Measurements from ENCODE around the gene NEDD4L.

The NEDD4L gene

DNA sequence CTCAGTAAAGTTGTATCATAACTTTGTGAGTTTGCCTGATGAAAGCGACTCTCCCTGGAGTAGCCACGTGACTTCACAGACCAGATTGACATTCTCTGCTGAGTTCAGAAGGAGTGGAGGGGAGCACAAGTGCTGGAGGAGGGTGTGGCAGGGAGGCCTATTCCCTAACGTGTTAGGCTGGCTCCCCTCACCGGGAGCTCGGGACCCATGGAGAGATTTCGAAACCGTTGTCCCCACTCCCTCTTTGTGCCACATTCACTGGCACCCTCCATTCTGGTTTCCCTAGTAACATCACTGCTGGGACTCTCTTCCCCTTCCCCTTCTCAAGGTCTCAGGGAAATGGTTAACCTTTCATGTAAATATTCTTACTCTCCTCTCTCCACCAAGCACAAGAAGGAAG is 304.9 kb downstream of the NEDD4L start:
- DNase-seq (ENCODE audit: low spot score): no peak

DNA sequence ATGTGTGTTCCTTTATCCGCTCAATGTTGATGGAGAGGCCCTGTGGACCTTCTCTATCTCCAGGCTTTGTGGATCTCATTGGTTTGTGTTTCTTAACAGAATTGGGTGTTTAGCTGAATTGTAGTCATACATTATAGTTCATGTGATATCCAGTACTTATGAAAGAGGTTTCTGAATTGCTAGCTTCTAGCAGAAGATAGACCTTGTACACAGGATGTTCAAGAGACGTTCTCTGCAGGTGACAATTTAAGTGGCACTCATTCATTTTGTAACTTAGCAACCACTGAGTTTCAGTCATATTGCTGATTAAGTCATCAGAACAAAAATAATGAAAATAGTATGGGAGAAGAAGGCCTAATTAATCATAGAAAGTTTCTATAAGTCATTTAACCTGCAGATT is 305.6 kb downstream of the NEDD4L start:
- DNase-seq (ENCODE audit: low spot score): no peak

DNA sequence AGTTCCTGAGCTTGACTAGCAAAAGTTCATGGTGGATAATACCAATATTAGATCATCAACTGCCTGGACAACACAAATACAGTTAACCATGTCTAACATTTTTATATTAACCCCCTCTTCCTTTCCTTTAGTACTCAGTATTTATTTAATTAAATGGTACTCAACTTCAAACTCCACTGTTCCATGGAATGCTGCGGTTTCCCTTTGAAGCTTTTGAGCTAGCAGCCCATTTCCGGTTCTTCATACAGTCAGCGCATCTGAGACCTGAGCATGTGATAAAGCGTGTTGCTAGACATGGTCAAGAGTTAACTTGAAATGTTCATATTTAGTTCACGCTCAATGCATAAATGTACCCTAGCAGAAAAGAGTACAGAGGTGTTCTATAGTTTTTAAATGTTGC is 306.5 kb downstream of the NEDD4L start:
- DNase-seq (ENCODE audit: low spot score): no peak

DNA sequence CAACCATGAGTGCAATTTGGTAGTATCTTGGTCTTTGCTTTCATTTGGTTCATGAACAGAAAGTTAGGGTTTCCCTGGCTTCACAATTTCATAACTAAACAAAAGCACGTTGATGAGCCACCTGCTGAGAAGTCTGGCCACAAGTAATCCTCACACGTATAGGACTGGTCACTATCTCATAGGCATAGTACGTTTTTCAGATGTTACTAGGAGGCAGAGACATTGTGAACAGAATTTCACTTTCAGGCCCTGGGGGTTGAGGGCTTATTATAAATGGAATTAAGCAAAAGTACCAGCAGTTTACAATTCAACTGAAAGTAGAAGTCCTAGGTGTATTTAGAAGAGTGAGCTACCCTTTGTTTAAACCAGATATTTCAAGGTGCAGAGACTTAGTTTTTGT is 307.8 kb downstream of the NEDD4L start:
- no peak for DNase-seq (ENCODE audit: low spot score)

DNA sequence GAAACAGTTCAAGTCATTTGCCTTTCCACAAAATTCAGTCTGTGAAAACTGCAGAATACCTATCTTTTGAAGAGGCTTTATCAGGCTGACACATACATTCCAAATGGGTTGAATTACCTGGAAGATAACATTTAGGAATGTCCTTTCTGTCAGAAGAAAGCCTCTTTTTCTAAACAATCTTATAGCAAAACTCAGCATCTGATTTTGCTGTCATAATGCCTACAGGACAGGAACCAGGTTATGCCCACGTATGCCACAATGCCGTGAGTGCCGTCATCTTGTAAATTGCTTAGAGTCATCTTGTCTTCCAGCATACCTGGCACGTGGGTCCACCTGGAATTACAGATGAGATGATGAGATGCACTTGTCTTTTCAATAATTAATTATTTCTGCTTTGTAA is 309.6 kb downstream of the NEDD4L start:
- DNase-seq (ENCODE audit: low spot score): no peak

DNA sequence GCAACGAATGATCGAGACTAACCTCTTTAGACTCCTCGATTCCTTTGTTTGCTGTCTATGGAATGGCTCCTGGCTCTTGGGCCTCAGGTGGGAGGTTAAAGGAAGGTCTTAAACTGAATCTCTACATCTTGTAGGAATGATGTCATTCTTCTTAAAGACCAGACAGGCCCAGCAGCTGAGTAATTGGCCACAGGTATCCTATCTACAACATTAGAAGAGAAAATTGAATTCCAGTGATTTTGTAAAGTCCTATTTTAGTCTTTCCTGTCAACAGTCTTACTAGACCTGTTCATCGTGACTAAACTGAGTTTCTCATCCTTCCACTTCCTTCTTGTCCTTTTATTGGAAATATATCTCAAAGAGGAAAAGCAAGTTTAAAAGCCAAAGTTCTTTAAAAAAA is 310.0 kb downstream of the NEDD4L start:
- DNase-seq (ENCODE audit: low spot score): no peak

DNA sequence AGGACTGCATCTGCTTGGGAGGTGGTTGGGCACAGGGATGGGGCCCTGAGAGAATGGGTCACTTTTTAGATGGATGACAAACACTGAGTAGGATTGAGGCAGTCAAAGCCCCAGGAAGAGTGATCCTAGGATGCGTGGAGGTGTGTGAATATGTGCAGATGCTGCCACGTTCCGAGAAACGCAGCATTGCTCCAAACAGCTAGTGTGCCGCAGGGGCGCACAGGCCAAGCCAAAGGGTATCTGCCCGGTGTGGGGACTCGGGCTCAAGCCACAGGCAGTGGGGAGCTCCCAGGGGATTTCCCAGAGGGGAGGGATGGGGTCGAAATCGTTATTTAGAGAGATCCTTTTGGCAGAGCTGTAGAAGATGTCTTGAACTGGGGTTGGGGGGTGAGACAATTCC is 310.8 kb downstream of the NEDD4L start:
- DNase-seq (ENCODE audit: low spot score): no peak

DNA sequence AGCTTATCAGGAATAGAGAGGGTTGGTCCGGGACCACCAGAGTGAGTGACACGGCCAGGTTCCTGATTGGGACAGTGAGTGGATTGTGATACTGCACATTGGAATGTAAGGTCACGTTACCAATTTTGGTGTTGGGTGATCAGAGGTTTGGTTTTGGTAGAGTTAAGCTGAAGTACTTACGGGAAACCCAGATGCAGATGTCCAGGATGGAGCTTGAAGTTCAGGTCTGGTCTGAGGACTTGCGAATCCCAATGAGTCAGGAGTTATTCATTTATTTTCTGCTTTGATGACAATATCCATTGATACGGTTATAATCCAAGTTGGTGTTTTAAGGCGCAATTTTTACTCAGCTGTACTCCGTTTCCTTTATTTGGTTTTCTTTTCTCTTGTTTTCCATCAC is 311.2 kb downstream of the NEDD4L start:
- DNase-seq (ENCODE audit: low spot score): no peak

DNA sequence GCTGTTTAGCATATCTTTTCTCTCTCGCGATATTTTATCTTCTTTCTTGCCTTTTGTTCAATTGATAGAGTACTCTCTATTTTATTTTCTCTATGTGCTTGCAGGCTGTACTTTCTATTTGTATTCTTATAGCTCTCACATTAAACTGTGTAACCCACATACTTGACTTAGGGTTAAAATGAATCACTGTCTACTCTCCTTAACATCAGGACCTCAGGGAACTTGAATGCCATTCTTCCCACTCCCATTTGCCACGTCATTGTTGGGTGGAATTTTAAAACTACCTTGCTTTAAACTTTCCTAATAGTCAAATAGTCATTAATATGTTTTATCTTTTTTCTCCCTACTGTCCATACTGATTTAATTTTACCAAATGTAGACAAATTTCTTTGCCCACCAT is 315.2 kb downstream of the NEDD4L start:
- DNase-seq (ENCODE audit: low spot score): no peak

DNA sequence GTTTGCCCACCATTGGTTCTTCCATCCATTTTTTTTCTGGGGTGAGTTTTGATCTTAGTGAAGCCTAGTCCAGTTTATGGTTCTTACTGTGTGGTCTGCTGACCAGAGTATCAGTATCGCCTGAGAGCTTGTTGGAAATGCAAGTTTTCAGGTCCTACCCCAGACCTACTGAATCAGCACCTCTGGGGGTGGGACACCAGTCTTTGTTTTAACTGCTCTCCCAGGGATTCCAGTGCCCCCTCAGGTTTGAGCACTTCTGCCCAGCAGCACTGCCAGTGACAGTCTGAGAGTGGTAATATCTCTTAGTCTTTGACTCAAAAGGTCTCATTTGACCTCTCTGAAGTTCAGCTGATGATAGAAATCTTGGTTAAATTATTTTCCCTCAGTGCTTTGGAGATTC is 315.6 kb downstream of the NEDD4L start:
- no peak for DNase-seq (ENCODE audit: low spot score)

DNA sequence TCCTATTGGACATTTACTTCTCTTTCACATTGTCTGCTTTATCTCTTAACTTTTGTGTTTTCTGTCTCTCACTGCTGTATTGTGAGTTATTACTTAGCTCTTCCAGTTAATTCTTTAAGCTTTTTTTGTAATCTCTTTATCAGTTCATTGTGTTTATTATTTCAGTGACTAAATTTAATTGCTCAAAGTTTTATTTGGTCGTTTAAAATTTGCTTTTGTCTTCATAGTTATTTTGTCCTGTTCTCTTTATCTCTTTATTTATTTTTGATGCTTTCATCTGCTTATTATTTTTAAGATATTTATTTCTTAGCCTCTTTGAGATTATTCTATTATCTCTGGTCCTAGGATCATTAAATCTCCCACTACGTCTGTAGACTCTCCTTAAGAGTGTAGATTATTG is 316.3 kb downstream of the NEDD4L start:
- no peak for DNase-seq (ENCODE audit: low spot score)

DNA sequence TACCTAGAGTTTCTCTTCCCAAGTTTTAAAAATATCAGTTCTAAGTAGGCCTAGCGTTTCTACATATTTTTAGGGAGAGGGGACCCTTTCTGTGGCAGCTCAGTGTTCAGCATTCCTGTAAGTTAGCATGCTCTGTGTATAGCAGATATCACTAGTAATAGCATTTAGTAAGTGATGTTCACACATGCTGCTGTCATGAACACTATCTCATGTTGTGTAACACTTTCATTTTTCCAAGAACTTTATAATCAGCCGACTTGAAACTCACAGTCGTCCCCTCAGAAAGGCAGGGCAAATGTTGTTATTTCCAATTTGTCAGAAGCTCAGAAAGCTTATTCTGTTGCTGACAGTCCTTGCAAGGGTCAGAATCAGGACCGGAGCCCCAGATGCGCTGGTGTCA is 317.2 kb downstream of the NEDD4L start:
- no peak for DNase-seq (ENCODE audit: low spot score)

DNA sequence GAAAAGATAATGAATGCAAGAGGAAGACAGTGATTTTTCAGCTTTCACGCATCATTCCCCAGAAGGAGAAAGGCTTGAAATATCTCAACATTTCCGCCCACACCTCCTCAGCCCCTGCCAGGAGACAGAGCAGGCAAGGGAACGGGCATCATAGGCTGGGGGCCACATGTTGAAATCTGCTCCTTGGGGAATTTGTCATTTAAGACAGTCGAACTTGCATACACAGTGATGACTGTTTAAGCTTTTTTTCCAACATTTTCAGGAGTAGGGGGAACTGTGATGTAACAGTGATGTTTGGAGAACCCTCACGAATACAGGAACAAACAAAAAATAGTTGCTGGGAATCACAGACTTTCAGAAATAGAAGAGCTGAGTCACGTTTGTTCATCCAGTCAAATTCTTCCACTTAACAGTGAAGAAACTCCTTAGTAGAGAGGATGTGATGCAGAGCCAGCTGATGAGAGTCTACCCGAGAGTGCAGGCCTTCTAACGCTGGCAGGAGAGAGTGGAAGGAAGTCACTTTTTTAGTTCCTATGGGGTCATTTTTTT is 318.1 kb downstream of the NEDD4L start:
- DNase-seq (ENCODE audit: low spot score): no peak

DNA sequence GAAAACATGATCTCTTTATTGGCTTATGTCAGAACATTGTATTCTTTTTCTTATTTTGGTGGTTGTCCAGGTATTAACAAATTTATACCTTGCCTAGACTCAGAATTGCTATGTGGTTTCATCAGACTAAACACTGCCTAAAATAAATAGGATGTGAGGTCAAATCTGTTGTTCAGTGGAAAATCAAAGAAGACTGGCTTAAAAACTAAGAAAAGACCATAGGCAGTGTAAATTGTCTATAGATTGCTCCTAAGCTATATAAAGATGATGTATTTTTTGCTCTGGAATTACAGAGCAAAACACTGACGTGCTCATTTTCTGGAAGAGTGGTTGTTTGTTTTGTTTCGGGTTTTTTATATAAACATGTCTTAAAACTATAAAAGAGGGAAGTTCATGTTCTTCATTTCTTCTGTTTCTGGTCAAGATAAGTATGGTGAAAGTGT is 318.8 kb downstream of the NEDD4L start:
- no peak for DNase-seq (ENCODE audit: low spot score)

DNA sequence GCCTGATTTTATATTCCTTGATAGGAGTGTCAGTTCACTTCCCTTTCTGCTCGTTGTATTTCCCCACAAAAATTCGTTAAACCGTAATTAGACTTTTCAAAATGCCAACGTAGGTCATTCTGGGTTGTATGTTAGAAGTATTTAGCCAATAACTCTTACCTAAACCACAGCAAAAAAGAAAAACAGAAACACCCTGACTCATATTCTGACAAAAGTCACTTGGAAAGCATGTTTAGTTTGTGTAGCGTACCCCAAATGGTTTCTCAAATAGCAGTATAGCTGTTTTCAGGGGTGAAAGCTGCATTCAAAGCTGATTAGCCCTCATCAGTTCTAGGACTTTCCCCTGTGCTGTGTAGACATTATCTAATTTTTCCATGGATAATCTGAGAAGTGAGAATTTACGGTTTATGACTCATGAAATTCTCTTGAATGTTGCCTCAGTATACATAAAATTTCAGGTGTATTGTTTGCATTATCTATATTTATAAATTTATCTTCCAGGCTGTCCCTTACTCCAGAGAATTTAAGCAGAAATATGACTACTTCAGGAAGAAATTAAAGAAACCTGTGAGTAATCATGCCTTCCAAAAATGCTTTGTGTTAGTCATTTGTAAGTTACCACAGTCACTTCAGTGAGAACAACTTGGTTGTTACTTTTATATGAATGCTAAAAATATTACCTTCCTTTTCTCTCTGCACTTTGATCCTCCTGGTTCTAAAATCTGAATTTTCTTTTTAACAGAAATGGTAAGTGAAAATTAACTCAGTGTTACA is 319.9 kb downstream of the NEDD4L start:
- no peak for DNase-seq (ENCODE audit: low spot score)

DNA sequence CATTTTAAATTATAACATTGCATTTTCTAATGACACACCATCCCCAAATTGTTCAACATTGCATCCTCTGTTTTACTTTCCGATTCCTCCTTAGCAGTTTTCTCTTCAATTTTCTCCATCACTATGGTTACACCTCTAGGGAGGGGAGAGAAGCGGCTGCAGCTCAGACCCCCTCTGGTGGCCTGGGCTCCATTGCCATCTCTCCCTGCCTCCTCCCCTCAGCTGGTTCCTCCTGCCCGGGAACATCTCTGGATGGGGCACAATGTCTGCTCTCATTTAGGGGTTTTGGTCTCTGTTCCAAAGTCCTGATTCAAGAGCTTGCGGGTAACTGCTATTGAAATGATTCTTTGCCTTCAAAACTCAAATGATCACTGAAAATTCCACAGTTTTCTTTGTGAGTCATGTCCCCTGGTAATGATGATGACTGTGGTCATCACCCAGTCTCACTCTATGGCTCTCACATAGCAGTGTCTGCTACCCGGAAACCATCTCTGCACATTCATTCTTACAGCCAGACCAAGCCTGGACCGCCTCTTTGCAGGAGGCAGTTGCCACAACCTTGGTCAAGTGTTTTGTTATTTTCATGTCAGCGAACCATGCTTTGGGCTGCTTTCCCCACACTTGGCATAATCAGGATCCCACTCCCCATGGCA is 321.0 kb downstream of the NEDD4L start:
- DNase-seq (ENCODE audit: low spot score): no peak

DNA sequence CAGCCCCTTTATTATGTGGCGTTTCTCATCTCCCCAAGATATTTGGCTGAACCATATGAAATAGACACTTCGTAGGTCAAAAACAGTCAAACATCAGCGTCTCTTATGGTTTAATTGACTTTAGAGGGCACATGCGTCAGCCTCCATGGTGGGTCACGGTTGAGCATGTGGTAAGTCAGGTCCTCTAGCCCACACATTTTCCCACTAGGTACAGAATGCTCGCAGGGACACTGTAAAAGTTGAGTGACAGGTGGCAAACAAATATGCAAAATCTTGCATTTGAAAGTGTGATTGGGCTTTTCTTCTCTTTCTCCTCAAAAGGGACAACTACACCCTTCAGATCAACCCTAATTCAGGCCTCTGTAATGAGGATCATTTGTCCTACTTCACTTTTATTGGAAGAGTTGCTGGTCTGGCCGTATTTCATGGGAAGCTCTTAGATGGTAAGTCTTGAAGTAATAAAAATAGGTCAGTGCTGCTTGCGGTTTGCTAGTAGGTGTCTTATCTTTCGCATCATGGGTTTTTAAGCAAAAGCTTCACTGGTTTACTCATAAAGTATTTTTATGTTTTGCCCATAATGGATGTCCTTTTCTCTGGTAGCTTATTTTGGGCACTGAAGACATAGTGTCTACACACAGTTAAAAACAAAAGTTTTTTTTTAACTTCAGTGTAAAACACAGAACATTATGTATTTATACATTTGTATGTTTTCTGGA is 323.6 kb downstream of the NEDD4L start:
- DNase-seq (ENCODE audit: low spot score): no peak

DNA sequence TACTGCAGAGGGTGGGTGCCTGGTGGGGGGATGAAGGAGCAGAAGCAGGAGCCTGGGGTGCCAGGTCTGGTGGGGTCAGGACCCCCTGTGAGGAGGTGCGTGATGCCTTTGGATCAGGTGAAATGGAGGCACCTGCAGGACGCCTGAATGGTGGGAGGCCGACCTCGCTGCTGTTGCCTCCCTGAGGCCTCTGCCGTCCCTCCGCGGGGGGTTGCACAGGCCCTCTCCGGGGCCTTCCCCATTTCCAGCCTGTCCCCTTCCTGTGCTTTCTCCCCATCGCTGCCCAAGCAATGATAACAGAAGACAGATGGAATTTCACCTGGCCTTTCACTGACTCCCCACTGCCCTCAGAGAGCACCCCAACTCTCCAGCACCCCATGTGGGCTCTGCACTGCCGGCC is 325.6 kb downstream of the NEDD4L start:
- no peak for DNase-seq (ENCODE audit: low spot score)

DNA sequence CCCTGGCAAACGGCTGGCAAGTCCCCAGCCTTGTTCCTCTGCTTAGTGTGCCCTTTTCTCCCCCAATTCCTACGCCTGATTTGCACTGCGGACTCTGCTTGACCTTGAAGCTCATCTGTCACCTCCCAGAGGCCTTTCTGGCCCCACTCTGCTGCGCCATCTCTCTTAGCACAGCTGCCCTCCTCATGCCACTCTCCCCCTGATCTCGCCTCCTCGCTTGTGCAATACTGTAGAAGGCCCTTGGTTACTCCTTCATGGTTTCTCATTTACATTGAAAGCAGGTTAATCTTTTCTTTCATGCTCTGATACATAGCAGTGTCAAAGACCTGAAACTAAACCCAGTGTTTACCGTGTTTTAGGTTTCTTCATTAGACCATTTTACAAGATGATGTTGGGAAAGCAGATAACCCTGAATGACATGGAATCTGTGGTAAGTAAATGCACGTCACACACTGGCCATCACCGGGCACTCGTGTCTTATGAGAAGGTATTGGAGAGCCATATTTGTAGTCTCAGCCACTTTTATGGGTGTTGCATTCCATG is 326.1 kb downstream of the NEDD4L start:
- no peak for DNase-seq (ENCODE audit: low spot score)

DNA sequence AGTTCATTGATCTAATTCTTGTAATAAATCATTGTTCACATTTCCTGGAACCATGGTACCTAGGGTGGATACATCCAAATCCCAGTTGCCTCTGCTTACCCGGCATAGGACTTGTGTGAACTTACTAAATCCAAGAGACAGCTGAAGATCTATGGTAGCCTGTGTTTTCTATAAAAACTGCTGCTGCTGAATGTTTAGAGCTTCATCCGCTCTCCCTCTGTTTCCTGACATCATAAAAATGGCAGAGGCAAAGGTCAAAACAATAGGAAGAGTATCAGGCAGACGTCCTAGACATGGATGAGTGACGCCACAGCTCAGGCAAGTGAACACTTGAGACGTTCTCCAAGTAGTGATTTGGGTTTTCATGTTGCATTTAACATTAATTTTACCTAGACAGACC is 326.6 kb downstream of the NEDD4L start:
- no peak for DNase-seq (ENCODE audit: low spot score)

DNA sequence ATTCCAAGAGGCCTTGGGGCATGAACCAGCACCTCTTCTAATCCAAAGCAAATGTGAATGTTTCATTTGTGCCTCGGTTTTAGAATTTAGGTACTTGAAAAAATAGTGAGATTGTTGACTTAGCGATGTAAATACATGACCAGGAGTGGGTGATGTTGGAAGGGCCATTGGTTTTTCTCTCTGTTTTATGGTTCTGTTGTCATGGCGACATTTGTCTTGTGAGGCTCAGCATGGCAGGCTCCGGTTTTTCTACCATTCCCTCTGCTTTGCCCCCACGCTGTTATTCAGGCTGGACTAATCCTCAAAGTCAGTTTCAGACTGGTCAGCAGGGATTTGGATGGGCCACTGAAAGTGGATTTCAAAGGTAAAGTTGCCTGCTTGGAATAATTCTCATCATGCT is 329.5 kb downstream of the NEDD4L start:
- no peak for DNase-seq (ENCODE audit: low spot score)

DNA sequence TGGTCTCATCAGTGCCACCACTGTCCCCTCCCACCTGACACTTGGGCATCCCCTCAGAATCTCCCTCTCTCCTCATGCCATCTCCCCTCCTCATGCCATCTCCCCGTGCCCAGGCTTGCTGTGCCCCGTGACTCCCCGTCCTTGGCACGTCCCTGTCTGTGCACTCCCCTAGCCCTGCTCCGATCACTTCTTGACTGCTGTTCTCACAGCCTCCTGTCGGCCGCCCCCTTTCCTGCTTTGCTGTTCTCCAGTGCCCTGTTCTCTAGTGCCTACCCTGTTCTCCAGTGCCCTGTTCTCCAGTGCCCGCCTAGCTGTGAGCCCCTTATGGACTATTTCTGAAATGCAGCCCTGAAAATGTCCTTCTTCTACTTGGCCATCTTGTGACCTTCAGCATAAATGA is 331.0 kb downstream of the NEDD4L start:
- no peak for DNase-seq (ENCODE audit: low spot score)
